HG03045 (cell line): ENCODE results near the gene FBXL17.

Experiments
- ATAC-seq: cut with Tn5 transposase; IDR thresholded peaks from one replicate; pipeline ENCODE4 v1.9.1; 2021; ENCODE audit warnings: mild to moderate bottlenecking, moderate library complexity; ENCODE audit not compliant: unreplicated experiment

Gene FBXL17

DNA sequence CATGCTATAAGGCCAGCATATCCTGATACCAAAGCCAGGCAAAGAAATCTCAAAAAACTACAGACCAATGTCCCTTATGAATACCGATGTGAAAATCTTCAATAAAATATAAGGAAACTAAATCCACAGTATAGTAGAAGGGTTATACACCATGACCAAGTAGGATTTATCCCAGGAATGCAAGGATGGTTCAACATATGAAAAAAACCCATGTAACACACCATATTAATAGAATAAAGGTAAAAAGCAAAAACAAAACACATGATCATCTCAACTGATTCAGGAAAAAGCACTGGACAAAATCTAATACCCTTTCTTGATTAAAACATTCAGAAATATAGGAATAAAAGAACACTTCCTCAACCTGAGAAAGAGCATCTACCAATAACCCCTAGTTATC is 6.1 kb downstream of the FBXL17 start:
- no peak for ATAC-seq

DNA sequence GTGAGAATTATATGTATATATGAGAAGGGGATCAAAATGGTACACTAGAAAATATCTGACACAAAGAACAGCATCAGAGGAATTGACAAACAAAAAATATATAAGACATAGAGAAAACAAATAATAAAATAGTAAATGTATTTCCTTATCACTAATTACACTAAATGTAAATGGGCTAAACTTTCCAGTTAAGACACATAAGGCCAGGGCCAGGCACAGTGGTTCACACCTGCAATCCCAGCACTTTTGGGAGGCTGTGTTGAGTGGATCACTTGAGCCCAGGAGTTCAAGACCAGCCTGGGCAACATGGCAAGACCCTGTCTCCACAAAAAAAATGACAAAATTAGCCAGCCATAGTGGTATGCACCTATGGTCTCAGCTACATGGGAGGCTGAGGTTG is 8.5 kb downstream of the FBXL17 start:
- no peak for ATAC-seq

DNA sequence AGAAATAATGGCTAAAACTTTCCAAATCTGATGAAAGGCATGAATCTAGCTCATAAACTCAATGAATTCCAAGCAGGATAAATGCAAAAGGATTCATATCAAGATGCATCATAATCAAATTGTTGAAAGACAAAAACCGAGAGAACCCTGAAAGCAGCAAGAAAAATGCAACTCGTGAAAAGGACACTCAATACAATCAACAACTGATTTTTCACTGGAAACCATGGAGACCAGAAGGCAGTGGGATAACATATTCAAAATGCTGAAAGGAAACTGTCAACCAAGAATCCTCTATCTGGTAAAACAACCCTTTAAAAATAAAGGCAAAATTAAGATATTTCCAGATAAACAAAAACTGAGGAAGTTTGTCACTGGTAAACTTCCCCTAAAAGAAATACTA is 9.5 kb downstream of the FBXL17 start:
- no peak for ATAC-seq

DNA sequence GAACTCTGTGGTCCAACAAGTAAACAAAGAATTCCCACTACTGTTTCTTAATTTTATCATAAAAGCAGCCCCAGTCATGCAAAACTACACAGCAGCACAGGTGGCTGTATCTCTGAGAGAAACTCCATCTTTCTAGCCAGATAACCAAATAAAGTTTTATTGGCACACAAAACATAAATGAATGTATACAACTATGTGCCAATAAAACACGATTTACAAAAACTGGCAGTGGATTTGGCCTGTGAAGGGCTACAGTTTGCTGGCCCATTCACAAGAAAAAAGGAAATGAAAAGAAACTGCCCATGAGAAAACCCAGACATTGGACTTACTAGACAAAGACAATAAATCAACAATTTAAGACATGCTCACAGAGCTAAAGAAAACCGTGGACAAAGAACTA is 10.6 kb downstream of the FBXL17 start:
- ATAC-seq: no peak

DNA sequence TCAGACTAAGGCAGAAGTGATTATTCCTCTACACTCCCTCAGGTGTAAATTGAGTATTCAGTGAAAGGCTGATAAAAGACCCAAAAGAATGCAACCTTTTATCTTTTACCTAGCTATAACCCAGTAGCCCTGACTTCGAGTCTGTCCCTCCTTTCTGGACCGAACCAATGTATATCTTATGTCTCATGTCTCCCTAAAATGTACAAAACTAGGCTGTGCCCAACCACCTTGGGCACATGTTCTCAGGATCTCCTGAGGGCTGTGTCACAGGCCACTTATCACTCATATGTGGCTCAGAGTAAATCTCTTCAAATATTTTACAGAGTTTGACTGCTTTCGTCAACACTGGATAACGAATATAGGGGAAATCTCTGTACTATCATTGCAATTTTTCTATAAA is 12.7 kb downstream of the FBXL17 start:
- ATAC-seq: no peak

DNA sequence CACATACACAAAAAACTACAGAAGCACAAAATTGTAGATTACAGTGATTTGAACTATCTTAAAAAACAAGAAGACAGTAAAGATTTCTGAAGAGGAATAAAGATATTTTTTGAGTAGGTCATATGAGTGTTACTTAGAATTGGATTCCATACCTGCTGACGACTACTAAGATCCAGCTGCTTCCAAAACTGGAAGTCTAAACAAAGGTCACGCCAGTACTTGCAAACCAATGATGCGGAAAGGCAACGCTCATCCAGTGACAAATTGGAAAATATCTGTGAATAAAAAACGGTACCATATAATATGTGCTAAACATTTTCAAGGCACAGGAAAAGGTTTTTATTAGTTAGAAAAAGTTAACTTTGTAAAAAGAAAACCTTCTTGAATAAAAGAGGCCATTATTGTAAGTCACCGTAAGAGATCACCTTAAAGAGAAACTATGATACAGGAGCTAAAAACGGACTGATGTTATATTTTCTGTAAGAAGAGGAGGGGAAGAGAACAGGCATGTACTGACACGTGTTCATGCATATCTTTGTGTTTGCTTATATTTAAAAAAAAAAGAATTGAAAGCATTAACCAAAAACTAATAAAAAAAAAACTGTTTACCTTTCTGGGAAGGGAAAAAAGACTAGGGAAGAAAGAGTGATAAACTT is 14.1 kb downstream of the FBXL17 start:
- no peak for ATAC-seq

DNA sequence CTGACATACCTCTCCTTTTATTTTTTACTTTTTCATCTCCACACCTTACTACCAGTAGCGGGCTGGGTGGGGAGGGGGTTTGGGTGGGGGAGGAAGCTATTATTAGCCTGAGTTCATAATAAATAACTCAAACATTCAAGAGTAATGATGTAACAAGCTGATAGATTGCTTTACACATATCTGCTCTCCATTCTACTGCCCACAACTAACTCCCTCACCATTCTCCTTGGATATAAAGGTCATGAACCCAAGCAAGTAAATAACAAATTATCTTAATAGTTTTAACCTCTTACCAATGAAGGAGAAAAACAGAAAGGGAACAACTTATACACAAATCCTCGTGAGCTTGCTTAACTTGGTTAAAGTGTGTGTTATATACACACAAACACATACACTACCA is 15.4 kb downstream of the FBXL17 start:
- ATAC-seq: no peak

DNA sequence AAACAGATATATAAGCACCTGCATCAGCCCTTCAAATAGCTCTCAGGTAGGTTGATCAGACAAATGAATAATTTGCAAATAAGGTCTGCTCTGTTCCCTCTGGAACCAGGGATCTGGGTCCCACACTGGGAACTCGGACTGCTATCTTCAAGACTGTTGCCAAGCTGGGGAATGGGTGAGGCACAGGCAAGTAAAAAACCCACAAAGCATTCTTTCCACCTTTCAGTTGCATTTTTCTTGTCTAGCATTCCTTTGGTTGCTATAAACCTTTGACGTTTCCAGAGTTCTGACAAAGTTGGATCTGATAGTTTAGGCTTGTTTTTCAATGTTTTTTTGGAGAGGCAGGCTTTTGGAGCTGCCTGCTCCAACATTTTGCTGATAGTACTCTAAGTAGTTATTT is 20.1 kb downstream of the FBXL17 start:
- no peak for ATAC-seq

DNA sequence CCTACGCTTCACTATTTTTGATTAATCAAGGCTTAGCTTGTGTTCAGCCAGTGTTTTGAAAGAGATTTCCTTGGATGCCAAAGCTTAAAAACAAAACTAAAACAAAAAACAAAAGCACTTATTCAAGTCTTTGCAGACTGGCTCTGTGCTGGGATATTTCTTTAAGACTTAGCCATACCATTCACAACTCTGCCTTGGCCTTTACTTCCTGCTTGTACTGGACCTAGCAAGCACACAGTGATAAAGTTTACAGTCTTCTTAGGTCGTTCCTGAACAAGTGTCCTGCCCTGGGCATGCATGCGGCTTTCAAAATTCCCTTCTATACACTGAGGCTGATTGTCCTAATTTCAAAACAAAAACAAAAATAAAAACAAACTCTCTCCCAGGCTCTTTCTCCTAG is 20.7 kb downstream of the FBXL17 start:
- no peak for ATAC-seq

DNA sequence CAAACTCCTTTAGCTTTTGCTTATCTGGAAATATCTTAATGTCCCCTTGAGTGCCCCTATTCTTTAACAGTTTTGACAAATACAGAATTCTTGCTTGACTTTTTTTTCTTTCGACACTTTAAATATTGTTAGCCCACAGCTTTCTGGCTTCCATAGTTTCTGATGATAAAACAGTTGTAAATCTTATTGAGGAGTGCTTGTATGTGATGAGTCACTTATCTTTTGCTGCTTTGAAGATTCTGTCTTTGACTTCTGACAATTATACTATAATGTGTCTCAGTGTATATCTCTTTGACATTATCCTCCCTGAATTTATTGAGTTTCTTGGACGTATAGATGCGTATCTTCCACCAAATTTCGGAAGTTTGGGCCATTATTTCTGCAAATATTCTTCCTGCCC is 21.6 kb downstream of the FBXL17 start:
- no peak for ATAC-seq

DNA sequence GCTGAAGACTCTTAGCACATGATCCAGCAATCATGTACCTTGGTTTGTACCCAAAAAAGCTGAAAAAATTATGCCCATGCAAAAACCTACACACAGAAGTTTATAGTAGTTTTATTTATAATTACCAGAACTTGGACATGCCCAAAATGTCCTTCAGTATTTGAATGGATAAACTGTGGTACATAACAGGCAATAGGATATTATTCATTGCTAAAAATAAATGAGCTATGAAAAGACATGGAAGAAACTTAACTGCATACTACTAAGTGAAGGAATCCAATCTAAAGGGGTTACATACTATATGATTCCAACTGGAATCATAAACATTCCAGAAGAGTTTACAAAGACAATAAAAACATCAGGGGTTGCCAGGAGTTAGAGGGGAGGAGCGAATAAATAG is 25.6 kb downstream of the FBXL17 start:
- no peak for ATAC-seq

DNA sequence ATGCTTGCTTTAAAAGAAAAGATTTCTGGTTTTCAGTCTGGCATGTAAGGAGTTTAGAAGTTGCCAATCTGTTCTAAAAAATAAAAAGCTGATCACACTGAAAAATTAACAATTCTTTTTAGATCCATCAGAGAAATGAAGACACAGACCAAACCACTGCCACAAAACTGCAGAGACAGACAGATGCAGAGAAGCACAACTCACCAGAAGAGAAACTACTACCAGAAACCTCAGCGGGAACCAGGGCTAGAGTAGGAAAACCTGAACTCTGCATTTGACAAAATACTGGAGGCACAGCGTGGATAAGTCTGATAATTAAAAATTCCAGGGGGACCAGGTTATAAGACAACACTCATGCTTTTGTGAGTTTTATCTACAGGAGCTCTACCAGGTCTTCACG is 28.8 kb downstream of the FBXL17 start:
- ATAC-seq: no peak

DNA sequence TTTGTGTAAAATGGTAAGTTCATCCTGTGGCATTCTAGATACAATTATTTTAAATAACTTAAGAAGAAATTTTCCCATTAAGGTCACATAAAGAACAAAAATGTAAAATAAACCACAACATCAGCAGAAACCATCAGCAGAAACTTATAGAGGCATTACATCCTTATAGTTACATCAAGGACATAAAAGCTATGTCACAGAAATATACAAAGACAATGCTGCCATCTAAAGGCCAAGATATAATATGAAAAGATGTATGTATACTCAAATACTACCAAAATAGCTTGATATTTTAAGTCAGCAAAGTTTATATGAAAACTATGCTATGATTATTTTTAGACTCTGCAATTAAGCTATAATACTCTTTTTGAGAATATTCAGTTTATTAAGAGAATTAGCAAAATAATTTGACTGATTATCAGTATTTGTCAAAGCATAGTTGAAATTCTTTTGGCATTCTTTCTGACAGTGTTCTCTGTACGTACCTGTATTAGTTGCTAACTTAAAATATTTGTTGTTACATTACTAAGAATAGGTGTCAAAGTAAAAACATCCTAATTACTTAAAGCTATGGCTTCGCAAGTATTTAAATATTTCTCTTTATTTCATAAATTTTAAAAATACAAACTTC is 36.2 kb downstream of the FBXL17 start:
- no peak for ATAC-seq

DNA sequence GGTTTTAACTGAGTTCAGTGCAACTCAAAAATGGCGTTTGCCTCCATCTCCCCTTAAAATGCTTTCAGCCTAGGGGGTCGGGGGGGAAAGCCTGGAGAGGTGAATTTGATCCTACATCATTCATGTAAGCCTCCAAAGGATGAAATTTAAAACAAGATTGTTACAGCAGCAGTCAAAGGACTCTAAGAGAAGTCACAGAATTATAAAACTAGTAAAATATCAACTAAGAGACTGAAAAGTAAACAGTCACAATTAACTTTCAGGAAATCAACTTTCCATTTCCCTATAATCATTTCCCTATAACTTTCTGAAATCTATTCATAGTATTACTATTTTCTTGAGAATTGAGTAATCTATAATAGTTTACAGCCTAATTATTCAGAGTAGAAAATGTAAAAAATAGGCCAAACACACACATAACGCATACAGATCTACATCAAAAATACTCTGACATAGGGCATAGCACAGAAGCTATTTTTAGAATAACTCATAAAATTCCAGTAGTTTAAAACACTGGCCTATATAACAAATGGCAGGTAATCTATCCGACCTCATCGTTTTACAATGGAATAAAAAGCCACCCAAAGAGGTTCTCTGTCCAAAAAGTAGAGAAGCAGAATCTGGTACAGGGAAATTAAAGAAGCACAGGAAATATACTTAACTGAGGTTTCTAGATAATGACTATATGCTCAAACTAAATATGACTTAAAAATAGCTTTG is 37.6 kb downstream of the FBXL17 start:
- no peak for ATAC-seq

DNA sequence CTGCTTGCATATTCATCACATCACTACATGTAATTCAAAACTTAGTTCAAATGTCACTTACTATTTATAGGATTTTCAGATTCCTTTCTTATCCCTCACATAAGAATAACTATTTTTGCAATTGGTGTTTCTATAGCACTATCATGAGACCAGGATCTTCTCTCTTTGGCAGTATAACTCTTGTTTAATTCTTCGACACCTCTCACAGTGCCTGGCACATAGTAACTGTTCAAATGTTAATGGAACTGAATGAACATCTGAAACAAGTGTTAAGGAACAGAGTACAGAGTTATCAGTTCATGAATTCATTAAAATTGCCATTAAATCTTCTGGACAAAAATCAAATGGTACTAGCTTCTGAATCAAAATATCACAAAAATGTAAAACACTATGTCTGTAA is 40.0 kb downstream of the FBXL17 start:
- ATAC-seq: no peak

DNA sequence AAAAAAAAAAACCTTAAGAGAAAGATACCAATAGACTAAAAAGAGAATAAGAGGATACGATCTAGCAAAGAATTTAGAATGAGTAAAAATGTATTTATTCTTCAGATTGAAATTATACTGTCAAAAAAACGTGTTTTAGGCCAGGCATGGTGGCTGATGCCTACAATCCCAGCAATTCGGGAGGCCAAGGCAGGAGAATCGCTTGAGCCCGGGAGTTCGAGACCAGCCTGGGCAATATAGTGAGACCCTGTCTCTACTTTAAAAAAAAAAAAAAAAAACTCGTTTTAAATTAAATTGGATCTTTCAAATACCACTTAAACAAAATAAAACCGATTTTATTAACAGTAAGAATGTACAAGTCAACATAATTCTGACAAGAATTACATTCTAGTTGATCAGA is 41.8 kb downstream of the FBXL17 start:
- ATAC-seq: no peak

DNA sequence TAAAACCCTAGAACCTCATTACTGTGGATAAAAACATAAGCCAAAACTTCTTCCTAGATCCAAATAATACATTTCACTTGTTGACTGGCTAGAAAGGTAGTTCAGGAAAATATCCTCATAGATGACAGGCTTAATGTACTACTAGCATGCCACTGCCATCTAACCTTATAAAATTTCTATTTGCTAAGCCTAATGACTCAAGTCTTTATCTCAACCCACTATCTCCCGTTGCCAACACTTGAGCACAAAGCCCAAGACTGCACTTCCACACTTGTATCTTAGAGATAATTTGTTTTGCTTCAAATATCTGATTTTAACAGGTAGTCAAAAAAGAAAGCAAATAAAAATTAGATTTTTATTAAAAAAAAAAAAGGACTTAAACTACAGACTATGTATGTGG is 42.7 kb downstream of the FBXL17 start:
- ATAC-seq: no peak

DNA sequence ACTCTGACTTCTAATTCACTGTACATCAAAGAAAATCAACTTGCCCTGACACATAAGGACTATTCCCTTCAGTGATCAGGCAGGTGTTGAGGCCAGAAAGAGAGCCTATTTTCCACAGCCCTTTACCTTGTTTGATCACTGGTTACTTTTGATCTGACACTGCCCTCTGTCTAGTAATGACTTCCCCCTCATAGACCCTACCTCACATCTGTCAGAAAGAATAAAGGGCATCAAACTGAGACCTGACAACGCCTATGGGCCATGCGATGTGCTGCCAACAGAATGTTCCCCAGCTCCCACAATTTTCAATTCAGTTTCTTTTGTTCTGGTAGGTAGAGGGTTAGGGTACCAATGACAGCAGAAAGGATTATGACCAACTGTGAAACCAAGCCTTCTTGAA is 47.7 kb downstream of the FBXL17 start:
- ATAC-seq: no peak

DNA sequence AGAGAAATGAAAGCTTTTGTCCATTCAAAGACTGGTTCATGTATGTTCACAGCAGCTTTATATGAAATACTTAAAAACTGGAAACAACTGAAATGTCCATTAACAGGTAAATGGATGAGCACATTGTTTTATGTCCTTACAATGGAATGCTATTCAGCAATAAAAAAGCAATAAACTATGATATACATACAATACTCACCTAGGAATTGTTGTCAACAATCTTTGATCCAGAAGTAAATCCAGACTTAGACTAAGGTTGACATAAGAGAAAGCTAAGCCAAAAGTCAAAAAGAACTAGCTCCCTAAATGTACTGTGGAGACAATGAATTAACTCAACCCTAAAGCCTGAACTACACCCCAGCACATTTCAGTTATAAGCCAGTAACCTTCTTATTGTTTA is 54.9 kb downstream of the FBXL17 start:
- ATAC-seq: no peak

DNA sequence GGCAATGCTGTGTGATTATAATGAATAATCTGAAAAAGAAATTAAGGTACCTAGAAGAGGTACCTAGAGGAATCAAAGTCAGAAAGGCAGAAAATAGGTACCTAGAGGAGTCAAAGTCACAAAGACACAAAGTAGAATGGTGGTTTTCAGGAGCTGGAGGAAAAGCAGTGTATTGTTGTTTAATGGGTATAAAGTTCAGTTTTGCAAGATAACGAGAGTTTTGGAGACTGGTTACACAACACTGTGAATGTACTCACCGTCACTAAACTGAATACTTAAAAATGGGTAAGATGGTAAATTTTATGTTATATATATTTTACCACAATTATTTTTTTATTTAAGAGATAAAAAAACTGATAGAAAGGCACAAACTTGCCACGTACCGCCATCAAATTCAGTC is 57.0 kb downstream of the FBXL17 start:
- ATAC-seq: no peak

DNA sequence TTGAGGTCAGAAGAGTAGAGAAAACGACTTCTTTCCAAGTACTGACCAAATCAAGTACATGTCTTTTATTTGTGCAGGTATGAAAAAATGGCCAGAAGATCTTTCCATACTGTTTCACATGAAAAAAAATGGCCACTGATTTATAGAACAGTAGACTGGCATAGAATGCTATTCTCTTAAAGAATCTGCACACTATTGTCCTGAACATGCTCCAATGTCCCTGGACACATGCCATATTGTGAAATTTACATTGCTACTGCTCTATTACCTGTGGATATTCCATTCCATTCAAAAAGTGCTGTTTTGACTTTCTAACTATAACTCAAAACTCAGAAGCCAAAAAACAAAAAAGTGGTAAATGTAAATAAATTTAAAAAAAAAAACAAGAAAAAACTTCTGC is 60.6 kb downstream of the FBXL17 start:
- ATAC-seq: no peak

DNA sequence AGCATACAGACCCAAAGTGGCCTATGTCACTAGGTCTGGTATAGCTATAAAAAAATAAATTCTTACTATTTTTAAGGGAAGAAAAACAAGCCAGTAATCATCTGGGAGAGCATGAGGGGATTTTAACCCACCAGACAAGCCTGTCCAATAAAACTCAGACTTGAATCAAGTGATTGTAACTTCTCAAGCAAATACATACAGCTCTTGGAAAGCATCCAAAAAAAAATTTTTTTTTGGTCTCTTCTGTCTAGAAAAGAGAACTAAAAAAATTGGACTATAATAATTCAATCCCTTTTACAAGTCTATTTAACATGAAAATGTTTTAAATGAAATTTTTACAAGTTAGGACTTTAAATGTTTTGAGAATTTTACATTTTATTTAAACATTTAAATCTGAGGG is 61.7 kb downstream of the FBXL17 start:
- ATAC-seq: no peak

DNA sequence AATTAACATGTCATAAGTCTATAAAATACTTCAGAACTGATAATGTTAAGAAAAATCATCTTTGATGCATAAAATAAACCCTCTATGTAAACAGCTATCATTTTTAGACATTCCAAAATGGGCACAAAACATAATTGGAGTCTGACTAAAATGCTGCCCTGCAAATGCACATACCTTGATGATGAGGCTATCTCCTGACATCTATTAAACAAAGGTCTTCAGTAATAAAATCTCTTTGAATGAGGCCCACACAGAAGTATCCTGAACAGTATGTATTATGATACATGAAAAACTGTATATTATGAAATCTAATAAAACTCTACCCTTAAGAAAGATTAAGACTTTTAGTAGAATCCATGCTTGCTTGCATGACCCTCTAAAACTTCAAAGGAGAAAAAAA is 66.1 kb downstream of the FBXL17 start:
- no peak for ATAC-seq
